Measurements from ENCODE around the gene PLPP4. TPM values are rescaled to one million over a fixed set of nuclear protein-coding genes. Genes with fewer than 3 reads are reported as not detected.

Gene PLPP4
- polyA plus RNA-seq, 3 donors: not detected

DNA sequence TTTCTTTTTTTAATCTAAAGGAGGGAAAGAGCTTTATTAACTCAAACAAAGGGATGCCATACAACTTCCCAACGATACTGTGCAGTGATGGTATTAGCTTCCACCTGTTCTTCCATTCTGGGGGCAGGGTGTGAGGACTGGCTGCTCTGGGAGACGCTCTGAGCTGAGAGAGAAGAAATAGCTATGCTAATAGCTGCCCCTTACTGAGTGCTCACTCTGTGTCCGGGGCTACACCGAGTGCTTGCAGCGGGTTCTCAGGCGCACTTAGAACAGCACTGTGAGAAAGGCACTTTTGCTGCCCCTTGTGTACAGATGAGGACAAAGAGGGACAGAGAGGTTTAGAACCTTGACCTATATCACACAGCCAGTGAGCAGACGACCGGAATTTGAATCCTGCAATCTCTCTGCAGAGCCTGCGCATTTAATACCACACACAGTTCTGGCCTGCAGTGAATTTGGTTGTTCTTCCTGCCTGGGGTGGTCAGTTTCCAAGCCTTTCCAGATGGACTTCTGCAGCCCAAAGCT is 142.2 kb downstream of the PLPP4 start:
- DNase-seq: no peak
- 98% methylated on average over 5 of the region's 9 CpGs for WGBS (ENCODE audit: insufficient coverage)
- H3K36me3 Mint-ChIP-seq: no peaks in the 10 kb centered on the region
- peaks cover 2 to 8% (median 3%) of the 10 kb centered on the region in 3 donors for H3K27me3 Mint-ChIP-seq (ENCODE audit: low read depth in 3 of 3)
- Histone ChIP-seq H3K9ac (ENCODE audit: insufficient read depth, low read length, poor library complexity, severe bottlenecking) (no peak overlapping the region), H2AFZ (ENCODE audit: insufficient read depth, low read depth, low read length, poor library complexity, severe bottlenecking) (no peak overlapping the region), H3K27me3 (ENCODE audit: control insufficient read depth in 2 of 2, insufficient read depth in 2 of 2, low read length in 2 of 2) (no peaks in the 10 kb centered on the region), H3K4me2 (replicated peaks; ENCODE audit: extremely low read depth, low read length, poor library complexity, severe bottlenecking) (no peak overlapping the region), H3K9me3 (replicated peaks in 1 of 2; ENCODE audit: control insufficient read depth in 1 of 2, insufficient read depth in 1 of 2, low read length in 2 of 2) (peaks cover 0 to 4% of the 10 kb centered on the region in 2 donors), H4K20me1 (ENCODE audit: insufficient read depth, low read length) (no peaks in the 10 kb centered on the region), H3K36me3 (replicated peaks in 1 of 2; ENCODE audit: control insufficient read depth in 1 of 2, insufficient read depth in 2 of 2, low read length in 2 of 2) (no peaks in the 10 kb centered on the region), H3K4me3 (replicated peaks in 1 of 3; ENCODE audit: low read depth in 2 of 3, low read length in 3 of 3) (no peak overlapping the region), H3K4me1 (ENCODE audit: control insufficient read depth in 1 of 2, insufficient read depth in 2 of 2, low read length in 2 of 2) (peaks cover 12% of the 10 kb centered on the region in 2 donors), H3K79me2 (ENCODE audit: insufficient read depth, low read length) (no peaks in the 10 kb centered on the region), H3K27ac (ENCODE audit: low read depth in 1 of 2, low read length in 2 of 2) (no peak overlapping the region)
- no peak overlapping the region for H3K4me3 Mint-ChIP-seq
- intact Hi-C loops (cut with micrococcal nuclease): no loop called here
- no peak for TF ChIP-seq CTCF (IDR thresholded peaks at IDR 0.05)
- no peak overlapping the region for H3K27ac Mint-ChIP-seq
- H3K9me3 Mint-ChIP-seq: peaks cover 5 to 13% (median 7%) of the 10 kb centered on the region in 7 donors
- peaks cover 11% of the 10 kb centered on the region for H3K4me1 Mint-ChIP-seq

- peak; percentile 39 to 71 (median 46) for DNase-seq
- Histone ChIP-seq H3K27me3 (ENCODE audit: control insufficient read depth in 2 of 2, insufficient read depth in 2 of 2, low read length in 2 of 2) (no peaks in the 10 kb centered on the region), H3K4me2 (replicated peaks; ENCODE audit: extremely low read depth, low read length, poor library complexity, severe bottlenecking) (peak overlapping the region; percentile 42), H3K9ac (ENCODE audit: insufficient read depth, low read length, poor library complexity, severe bottlenecking) (no peak overlapping the region), H4K20me1 (ENCODE audit: insufficient read depth, low read length) (no peaks in the 10 kb centered on the region), H3K36me3 (replicated peaks in 1 of 2; ENCODE audit: control insufficient read depth in 1 of 2, insufficient read depth in 2 of 2, low read length in 2 of 2) (no peaks in the 10 kb centered on the region), H2AFZ (ENCODE audit: insufficient read depth, low read depth, low read length, poor library complexity, severe bottlenecking) (peak overlapping the region; percentile 66), H3K4me1 (ENCODE audit: control insufficient read depth in 1 of 2, insufficient read depth in 2 of 2, low read length in 2 of 2) (peaks cover 12% of the 10 kb centered on the region in 2 donors), H3K4me3 (replicated peaks in 1 of 3; ENCODE audit: low read depth in 2 of 3, low read length in 3 of 3) (peak overlapping the region in 1 of 3 experiments; percentile 35), H3K9me3 (replicated peaks in 1 of 2; ENCODE audit: control insufficient read depth in 1 of 2, insufficient read depth in 1 of 2, low read length in 2 of 2) (peaks cover 0 to 4% of the 10 kb centered on the region in 2 donors), H3K79me2 (ENCODE audit: insufficient read depth, low read length) (no peaks in the 10 kb centered on the region), H3K27ac (ENCODE audit: low read depth in 1 of 2, low read length in 2 of 2) (peak overlapping the region in 1 of 2 donors; percentile 12)
- H3K27me3 Mint-ChIP-seq (ENCODE audit: low read depth in 3 of 3): peaks cover 0 to 6% (median 2%) of the 10 kb centered on the region in 3 donors
- intact Hi-C loops (cut with micrococcal nuclease): no loop called here
- peak overlapping the region; percentile 9 to 69 for H3K4me3 Mint-ChIP-seq
- H3K27ac Mint-ChIP-seq: peak overlapping the region in 3 of 7 donors; percentile 47 to 64 (median 56)
- peaks cover 5 to 15% (median 7%) of the 10 kb centered on the region in 7 donors for H3K9me3 Mint-ChIP-seq
- peak; percentile 18 for TF ChIP-seq CTCF (IDR thresholded peaks at IDR 0.05)
- H3K36me3 Mint-ChIP-seq: no peaks in the 10 kb centered on the region
- H3K4me1 Mint-ChIP-seq: peaks cover 11% of the 10 kb centered on the region
- WGBS (ENCODE audit: insufficient coverage): 11% methylated on average over 3 of the region's 12 CpGs
These were observed 144.0 kb downstream of the PLPP4 start for GRCh38 chr10:120600871-120601649.

Data from CD14-positive monocyte (primary cell).